ENCODE measurements around the gene APOBEC3F.
"Not testable (repeated sequence)": the region's sequence is repeated elsewhere in the genome, so short reads cannot be mapped to it uniquely, and the experiment has no call there.

Gene APOBEC3F

GRCh38 chr22:39040538-39041296 is at the start of gene APOBEC3F:
APOBEC3F (plus strand) TSS chr22:39040864; CDS start chr22:39040961, 97 bp downstream.
- peak in 2 of 3 experiments; percentile 40 to 42 for DNase-seq (ENCODE audit: low read depth in 3 of 3)

- DNase-seq (ENCODE audit: low read depth in 3 of 3): not testable (repeated sequence)
Observed at GRCh38 chr22:38992871-38993371, 47.7 kb upstream of the APOBEC3F start.

GRCh38 chr22:38996105-38996504 is 44.6 kb upstream of the APOBEC3F start:
- no peak for DNase-seq (ENCODE audit: low read depth in 3 of 3)

GRCh38 chr22:38997518-38997917 is 43.1 kb upstream of the APOBEC3F start:
- DNase-seq (ENCODE audit: low read depth in 3 of 3): no peak

- DNase-seq (ENCODE audit: low read depth in 3 of 3): peak in 2 of 3 experiments; percentile 50 to 57
Observed at GRCh38 chr22:39003165-39003638, 37.5 kb upstream of the APOBEC3F start.

- no peak for DNase-seq (ENCODE audit: low read depth in 3 of 3)
Observed at GRCh38 chr22:39007177-39007576, 33.5 kb upstream of the APOBEC3F start.

- not testable (repeated sequence) for DNase-seq (ENCODE audit: low read depth in 3 of 3)
Observed at GRCh38 chr22:39008271-39008850, 32.3 kb upstream of the APOBEC3F start.

GRCh38 chr22:39010946-39011345 is 29.7 kb upstream of the APOBEC3F start:
- no peak for DNase-seq (ENCODE audit: low read depth in 3 of 3)

- DNase-seq (ENCODE audit: low read depth in 3 of 3): no peak
Observed at GRCh38 chr22:39012533-39013511, 27.8 kb upstream of the APOBEC3F start.

GRCh38 chr22:39013561-39013941 is 27.1 kb upstream of the APOBEC3F start:
- not testable (repeated sequence) for DNase-seq (ENCODE audit: low read depth in 3 of 3)

GRCh38 chr22:39013942-39014722 is 26.5 kb upstream of the APOBEC3F start, which contains the start of gene APOBEC3C:
APOBEC3C (plus strand) TSS chr22:39014257; CDS start chr22:39014363, 106 bp downstream.
- DNase-seq (ENCODE audit: low read depth in 3 of 3): peak; percentile 42 to 67 (median 50)

GRCh38 chr22:39014723-39015121 is 25.9 kb upstream of the APOBEC3F start:
- not testable (repeated sequence) for DNase-seq (ENCODE audit: low read depth in 3 of 3)

- no peak for DNase-seq (ENCODE audit: low read depth in 3 of 3)
Observed at GRCh38 chr22:39016592-39016991, 24.1 kb upstream of the APOBEC3F start.

- no peak for DNase-seq (ENCODE audit: low read depth in 3 of 3)
Observed at GRCh38 chr22:39017596-39018365, 22.9 kb upstream of the APOBEC3F start.

GRCh38 chr22:39020021-39020651 is 20.5 kb upstream of the APOBEC3F start:
- not testable (repeated sequence) for DNase-seq (ENCODE audit: low read depth in 3 of 3)

- DNase-seq (ENCODE audit: low read depth in 3 of 3): no peak
Observed at GRCh38 chr22:39021552-39022250, 19.0 kb upstream of the APOBEC3F start.

- no peak for DNase-seq (ENCODE audit: low read depth in 3 of 3)
Observed at GRCh38 chr22:39024519-39025308, 15.9 kb upstream of the APOBEC3F start.
